NT2/D1 (cell line): ENCODE results near the gene CTAGE4.
"Not testable (repeated sequence)": the region's sequence is repeated elsewhere in the genome, so short reads cannot be mapped to it uniquely, and the experiment has no call there.

Experiments used
- SUZ12 ChIP-seq: IDR thresholded peaks from 2 replicates; pipeline ENCODE4 v1.6.1; 2011; ENCODE audit not compliant: insufficient read length, insufficient read depth; ENCODE audit errors: extremely low read depth
- ZNF274 ChIP-seq: IDR thresholded peaks from 2 replicates; pipeline ENCODE4 v1.6.1; 2011; ENCODE audit warnings: mild to moderate bottlenecking, low read depth, low read length

DNA sequence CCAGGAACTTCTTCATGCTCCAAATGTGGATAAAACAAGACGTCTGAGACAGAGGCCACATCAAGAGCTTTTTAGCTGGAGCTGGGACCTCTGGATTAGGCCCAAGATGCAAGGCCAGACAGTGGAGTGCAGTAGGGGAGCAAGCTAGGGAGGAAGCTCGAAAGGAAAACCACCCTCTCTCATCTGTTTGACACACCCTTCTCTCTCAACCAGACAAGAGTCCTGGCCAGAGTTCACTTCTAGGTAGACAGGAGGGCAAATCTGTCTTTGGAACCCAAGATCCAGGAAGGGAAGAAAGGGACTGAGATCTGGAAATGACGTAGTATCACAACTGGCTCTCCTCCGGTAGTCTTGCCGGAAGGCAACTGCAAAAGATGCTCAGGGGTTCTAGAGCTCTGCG lies 11.2 kb downstream of the CTAGE4 start:
- TF ChIP-seq ZNF274, SUZ12: not testable (repeated sequence)
